PC-3 (cell line): Measurements from ENCODE around the gene SLC39A1. TPM values are rescaled to one million over a fixed set of nuclear protein-coding genes. Genes with fewer than 3 reads are reported as not detected.

Source experiments
- ATAC-seq: fragments of 200-7000 bp; cut with Tn5 transposase; 2 replicates; pipeline ENCODE4 v1.9.1; 2020; ENCODE audit warnings: mild to moderate bottlenecking, moderate library complexity
- BruUV-seq: library from RNA; stranded (reverse); fragments of 400-500 nt; replicated peaks from 2 replicates; lab custom pipeline; 2021; lab: Mats Ljungman, UMichigan
- CTCF ChIA-PET: fragments of 300-600 bp; sonication (Branson Sonifier 250); formaldehyde crosslinking; loops from one replicate; lab custom pipeline; 2022; ENCODE audit warnings: antibody characterized with exemption; lab: Charles Lee
- POLR2A ChIA-PET: fragments of 300-600 bp; sonication (Branson Sonifier 250); formaldehyde crosslinking; loops from one replicate; lab custom pipeline; 2022; ENCODE audit warnings: antibody characterized with exemption; ENCODE audit not compliant: unreplicated experiment; lab: Charles Lee
- DNase-seq: peaks from one replicate; pipeline ENCODE4 v3.0.0-alpha.2; 2015
- H2AFZ ChIP-seq: fragments of 300-600 bp; sonication (generic); 2 replicates; pipeline ENCODE4 v1.6.0; 2016; ENCODE audit warnings: antibody characterized with exemption, low read length
- H3F3A ChIP-seq: fragments of 300-600 bp; sonication (generic); one replicate; pipeline ENCODE4 v1.6.0; 2017; ENCODE audit warnings: antibody characterized with exemption, low read length, control low read depth, mild to moderate bottlenecking; ENCODE audit not compliant: unreplicated experiment
- H3K27ac ChIP-seq: fragments of 300-600 bp; sonication (generic); 2 replicates; pipeline ENCODE4 v1.5.1; 2016; ENCODE audit warnings: mild to moderate bottlenecking, low read length
- H3K27me3 ChIP-seq: fragments of 300-600 bp; sonication (generic); 2 replicates; pipeline ENCODE4 v1.6.1; 2016; ENCODE audit warnings: low read length, mixed read lengths
- H3K36me3 ChIP-seq: fragments of 300-600 bp; sonication (generic); 2 replicates; pipeline ENCODE4 v1.6.1; 2016; ENCODE audit warnings: low read depth, mixed run types, low read length, mixed read lengths
- H3K4me1 ChIP-seq: fragments of 300-600 bp; sonication (generic); 2 replicates; pipeline ENCODE4 v1.5.1; 2016; ENCODE audit warnings: low read length; ENCODE audit not compliant: insufficient read depth
- H3K4me2 ChIP-seq: fragments of 300-600 bp; sonication (generic); 2 replicates; pipeline ENCODE4 v1.6.0; 2016; ENCODE audit warnings: low read length
- H3K4me3 ChIP-seq: fragments of 300-600 bp; sonication (generic); 2 replicates; pipeline ENCODE4 v1.5.1; 2016; ENCODE audit warnings: mild to moderate bottlenecking, low read length, mixed read lengths
- H3K79me2 ChIP-seq: fragments of 300-600 bp; sonication (generic); 2 replicates; pipeline ENCODE4 v1.6.1; 2017; ENCODE audit warnings: low read length, mixed read lengths
- H3K9ac ChIP-seq: fragments of 300-600 bp; sonication (generic); 2 replicates; pipeline ENCODE4 v1.6.0; 2016; ENCODE audit warnings: mild to moderate bottlenecking, low read length
- H3K9me2 ChIP-seq: fragments of 300-600 bp; sonication (generic); replicated peaks from 2 replicates; pipeline ENCODE4 v1.6.1; 2016; ENCODE audit warnings: mixed run types, low read length, mixed read lengths
- H3K9me3 ChIP-seq: fragments of 300-600 bp; sonication (generic); 2 replicates; pipeline ENCODE4 v1.6.1; 2016; ENCODE audit warnings: low read length, mixed read lengths
- H4K20me1 ChIP-seq: fragments of 300-600 bp; sonication (generic); 2 replicates; pipeline ENCODE4 v1.6.1; 2016; ENCODE audit warnings: low read length, mixed read lengths
- EZH2 ChIP-seq: fragments of 300-600 bp; sonication (generic); IDR thresholded peaks from one replicate; pipeline ENCODE4 v1.6.1; 2017; ENCODE audit warnings: antibody characterized with exemption, mild to moderate bottlenecking, low read length; ENCODE audit not compliant: unreplicated experiment
- EZH2phosphoT487 ChIP-seq: fragments of 300-600 bp; sonication (generic); IDR thresholded peaks from 2 replicates; pipeline ENCODE4 v1.6.1; 2018; ENCODE audit warnings: mild to moderate bottlenecking, antibody characterized with exemption, low read length, borderline replicate concordance
- intact Hi-C: fragments of 100-400 bp; cut with micrococcal nuclease; formaldehyde crosslinking; loops from 2 replicates; pipeline ENCODE4 v1.9.0; 2023
- total RNA-seq: library from RNA; depleted of rRNA; stranded (reverse); fragments of >200 nt; gene quantifications from 2 replicates; pipeline ENCODE4 v1.2.3, GENCODE V29; 2014
- TF ChIP-seq, protein P1 (sequence below): fragments of 300-600 bp; sonication (generic); conservative IDR thresholded peaks from 2 replicates; pipeline ENCODE4 v1.5.1; 2017; ENCODE audit warnings: antibody characterized with exemption, low read depth, mild to moderate bottlenecking, low read length

The SLC39A1 gene
- total RNA-seq, 1 experiment from 2014 or later = 201 TPM

- intact Hi-C loops = loop anchor here (1.0 to 5.0 kb wide), 4 partner anchors 41 to 126 kb away; partner anchors contain the start of gene RAB13
- peaks cover 40% of the 10 kb centered on the region for H3K79me2 ChIP-seq
- no peaks in the 10 kb centered on the region for H3K9me3 ChIP-seq
- H3K9me2 ChIP-seq = no peaks in the 10 kb centered on the region
- peaks cover 26% of the 10 kb centered on the region for H4K20me1 ChIP-seq
- H3F3A ChIP-seq = no peaks in the 10 kb centered on the region
- TSS peak; percentile 94 for BruUV-seq
- peak within 1 kb of the TSS; percentile 97 for H3K4me3 ChIP-seq
- H3K27me3 ChIP-seq = no peaks in the 10 kb centered on the region
- ChIA-PET POLR2A (interaction anchor here (0.6 to 1.2 kb wide), 11 partner anchors 23 to 1097 kb away, joined by 3 to 11 read pairs (median 4); partner anchors contain the start of genes CREB3L4, DENND4B, JTB and RAB13), CTCF (interaction anchor here (0.6 to 1.3 kb wide), 5 partner anchors 23 to 290 kb away, joined by 3 to 9 read pairs (median 3); partner anchors contain the start of gene DENND4B)
- H3K4me1 ChIP-seq = peaks cover 30% of the 10 kb centered on the region
- H3K36me3 ChIP-seq = no peaks in the 10 kb centered on the region; the same call in 1 of the 2 replicates
- H3K27ac ChIP-seq = peak within 1 kb of the TSS; percentile 58
- DNase-seq (peak; percentile 100), ATAC-seq (peak; percentile 92)
- peak within 1 kb of the TSS; percentile 90 for H3K4me2 ChIP-seq
- TF ChIP-seq EZH2 = no peak
- no peak for TF ChIP-seq EZH2phosphoT487
- TF ChIP-seq, protein P1, sequence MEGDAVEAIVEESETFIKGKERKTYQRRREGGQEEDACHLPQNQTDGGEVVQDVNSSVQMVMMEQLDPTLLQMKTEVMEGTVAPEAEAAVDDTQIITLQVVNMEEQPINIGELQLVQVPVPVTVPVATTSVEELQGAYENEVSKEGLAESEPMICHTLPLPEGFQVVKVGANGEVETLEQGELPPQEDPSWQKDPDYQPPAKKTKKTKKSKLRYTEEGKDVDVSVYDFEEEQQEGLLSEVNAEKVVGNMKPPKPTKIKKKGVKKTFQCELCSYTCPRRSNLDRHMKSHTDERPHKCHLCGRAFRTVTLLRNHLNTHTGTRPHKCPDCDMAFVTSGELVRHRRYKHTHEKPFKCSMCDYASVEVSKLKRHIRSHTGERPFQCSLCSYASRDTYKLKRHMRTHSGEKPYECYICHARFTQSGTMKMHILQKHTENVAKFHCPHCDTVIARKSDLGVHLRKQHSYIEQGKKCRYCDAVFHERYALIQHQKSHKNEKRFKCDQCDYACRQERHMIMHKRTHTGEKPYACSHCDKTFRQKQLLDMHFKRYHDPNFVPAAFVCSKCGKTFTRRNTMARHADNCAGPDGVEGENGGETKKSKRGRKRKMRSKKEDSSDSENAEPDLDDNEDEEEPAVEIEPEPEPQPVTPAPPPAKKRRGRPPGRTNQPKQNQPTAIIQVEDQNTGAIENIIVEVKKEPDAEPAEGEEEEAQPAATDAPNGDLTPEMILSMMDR = no peak
- peak within 1 kb of the TSS; percentile 86 for H3K9ac ChIP-seq
- H2AFZ ChIP-seq = peak within 1 kb of the TSS; percentile 94
Measured at GRCh38 chr1:153922972-153923925, 40.1 kb downstream of the SLC39A1 start, which contains the start of gene GATAD2B. Gene GATAD2B (minus strand): TSS chr1:153922972. CDS start chr1:153828347, 94,625 bp downstream.

DNA sequence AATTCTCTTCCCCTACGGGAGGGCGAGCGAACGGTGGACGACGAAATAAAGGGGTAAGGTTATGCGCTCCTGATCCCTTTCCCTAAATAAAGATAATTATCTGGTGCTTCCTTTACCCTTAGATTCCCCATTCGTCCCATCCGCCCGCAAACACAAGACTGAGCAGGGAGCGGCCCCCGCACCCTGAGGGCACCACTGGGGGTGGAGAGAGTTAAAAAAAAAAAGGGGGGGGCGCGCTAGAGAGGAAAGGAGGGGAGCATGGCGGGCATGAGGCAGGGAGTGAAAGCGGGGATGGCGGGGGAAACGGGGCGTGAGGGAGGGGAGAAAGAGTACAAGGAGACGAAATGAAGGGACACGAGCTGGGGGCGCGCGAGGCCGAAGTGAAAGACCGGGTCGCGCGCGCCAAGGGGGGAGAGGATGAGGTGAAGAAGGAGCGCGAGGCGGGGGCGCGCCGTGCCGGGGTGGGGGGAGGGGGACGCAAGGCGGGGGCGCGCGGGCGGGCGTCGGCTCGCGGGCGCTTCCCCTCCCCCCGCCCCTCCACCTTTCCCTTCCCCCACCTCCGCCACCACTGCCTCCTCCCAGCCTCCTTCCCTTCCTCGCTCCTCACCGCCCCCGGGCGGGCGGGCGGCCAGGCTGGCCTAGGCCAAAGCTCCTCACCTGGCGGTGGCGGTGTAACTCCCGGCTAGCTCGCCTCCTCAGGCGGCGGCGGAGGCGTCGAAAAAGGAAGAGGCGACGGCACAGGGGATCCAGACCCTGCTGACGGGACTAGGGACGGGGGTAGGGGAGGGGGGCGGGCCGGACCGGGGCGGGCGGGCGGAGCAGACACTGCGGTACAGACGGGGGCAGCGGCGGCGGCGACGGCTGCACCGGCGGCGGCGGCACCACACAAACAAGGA is 41.0 kb downstream of the SLC39A1 start:
- CTCF ChIA-PET = interaction anchor here (0.6 to 1.3 kb wide), 5 partner anchors 12 to 289 kb away, joined by 3 to 9 read pairs (median 4); partner anchors contain the start of gene DENND4B
- intact Hi-C loops = loop anchor here (2.0 to 5.0 kb wide), 3 partner anchors 40 to 125 kb away; partner anchors contain the start of gene RAB13
- H3K4me1 ChIP-seq = peaks cover 30% of the 10 kb centered on the region
- H3K4me2 ChIP-seq = peak overlapping the region; percentile 90
- peak; percentile 26 for ATAC-seq
- POLR2A ChIA-PET = interaction anchor here (1.2 kb wide), 1 partner anchor 45 kb away, joined by 4 read pairs; the partner anchor contains the start of gene CREB3L4
- no peaks in the 10 kb centered on the region for H3F3A ChIP-seq
- H3K9ac ChIP-seq = peak overlapping the region; percentile 86
- peak overlapping the region; percentile 97 for H3K4me3 ChIP-seq
- H3K27me3 ChIP-seq = no peaks in the 10 kb centered on the region
- H3K79me2 ChIP-seq = peaks cover 50% of the 10 kb centered on the region
- H3K36me3 ChIP-seq = no peaks in the 10 kb centered on the region; the same call in 1 of the 2 replicates
- TF ChIP-seq, protein P1 = 0 out of 2 replicates have a peak, but pooled peaks have one; percentile 10
- no peak for TF ChIP-seq EZH2phosphoT487
- H2AFZ ChIP-seq = peak overlapping the region; percentile 91
- no TSS peak for BruUV-seq
- DNase-seq = peak; percentile 67
- H3K9me2 ChIP-seq = no peaks in the 10 kb centered on the region
- peak overlapping the region; percentile 44 for H3K27ac ChIP-seq
- no peaks in the 10 kb centered on the region for H3K9me3 ChIP-seq
- H4K20me1 ChIP-seq = peaks cover 32% of the 10 kb centered on the region
